Mesenchymal stem cell (in vitro differentiated cells and primary cell): ENCODE results near the gene MYOCD.

Experiments used
- DNase-seq: peaks from one replicate; pipeline ENCODE4 v3.0.0-alpha.2; 2013
- H2AFZ ChIP-seq: one replicate; pipeline ENCODE4 v1.6.1; 2013; ENCODE audit warnings: low read depth, mild to moderate bottlenecking, control low read depth, inconsistent platforms, low read length, moderate library complexity
- H2AK5ac ChIP-seq: 2 replicates; pipeline ENCODE4 v1.6.1; 2013; ENCODE audit warnings: low read length, moderate library complexity, mild to moderate bottlenecking, inconsistent platforms; ENCODE audit not compliant: severe bottlenecking
- H2BK120ac ChIP-seq: one replicate; pipeline ENCODE4 v1.6.1; 2013; ENCODE audit warnings: low read depth, mild to moderate bottlenecking, inconsistent platforms, low read length, moderate library complexity
- H2BK12ac ChIP-seq, 2 experiments: one replicate each; pipeline ENCODE4 v1.6.1; 2013; ENCODE audit warnings: inconsistent platforms in 2 of 2, low read length in 2 of 2, mild to moderate bottlenecking in 2 of 2, moderate library complexity in 2 of 2, control low read depth in 1 of 2
- H2BK15ac ChIP-seq: one replicate; pipeline ENCODE4 v1.6.1; 2013; ENCODE audit warnings: mild to moderate bottlenecking, low read depth, inconsistent platforms; ENCODE audit not compliant: poor library complexity, severe bottlenecking
- H2BK5ac ChIP-seq: 2 replicates; pipeline ENCODE4 v1.6.1; 2013; ENCODE audit warnings: low read depth, mild to moderate bottlenecking, low read length, control low read depth, inconsistent platforms; ENCODE audit not compliant: poor library complexity, severe bottlenecking
- H3K14ac ChIP-seq, 2 experiments: one replicate each; pipeline ENCODE4 v1.6.1; 2013; ENCODE audit warnings: inconsistent platforms in 2 of 2, low read length in 2 of 2, control low read depth in 1 of 2, mild to moderate bottlenecking in 1 of 2, moderate library complexity in 1 of 2
- H3K18ac ChIP-seq, 2 experiments: one replicate each; pipeline ENCODE4 v1.6.1; 2013; ENCODE audit warnings: inconsistent platforms in 2 of 2, low read length in 2 of 2, control low read depth in 1 of 2, low read depth in 1 of 2, mild to moderate bottlenecking in 1 of 2
- H3K23ac ChIP-seq, 2 experiments: one replicate each; pipeline ENCODE4 v1.6.1; 2013; ENCODE audit warnings: inconsistent platforms in 2 of 2, low read length in 2 of 2, mild to moderate bottlenecking in 2 of 2, moderate library complexity in 2 of 2, control low read depth in 1 of 2
- H3K27ac ChIP-seq: 2 replicates; pipeline ENCODE4 v1.5.1; 2013; ENCODE audit warnings: mild to moderate bottlenecking, moderate library complexity, low read length, control low read depth, inconsistent platforms; ENCODE audit not compliant: poor library complexity, severe bottlenecking
- H3K27me3 ChIP-seq, 2 experiments: 2 replicates each; pipeline versions ENCODE4 v1.6.1 to v1.7.0; 2013; ENCODE audit warnings: low read length in 2 of 2, mild to moderate bottlenecking in 2 of 2, moderate library complexity in 2 of 2, control low read depth in 1 of 2, inconsistent platforms in 1 of 2; ENCODE audit not compliant: control insufficient read depth in 1 of 2, insufficient read depth in 1 of 2
- H3K36me3 ChIP-seq, 2 experiments: 2 replicates each; pipeline versions ENCODE4 v1.6.1 to v1.7.0; 2013; ENCODE audit warnings: low read length in 2 of 2, control low read depth in 1 of 2, inconsistent platforms in 1 of 2, low read depth in 1 of 2, mild to moderate bottlenecking in 1 of 2; ENCODE audit not compliant: insufficient read depth in 2 of 2, control insufficient read depth in 1 of 2
- H3K4ac ChIP-seq, 2 experiments: one replicate each; pipeline ENCODE4 v1.6.1; 2013; ENCODE audit warnings: inconsistent platforms in 2 of 2, low read length in 2 of 2, mild to moderate bottlenecking in 2 of 2, moderate library complexity in 2 of 2, control low read depth in 1 of 2, low read depth in 1 of 2
- H3K4me1 ChIP-seq: 2 replicates; pipeline ENCODE4 v1.6.1; 2013; ENCODE audit warnings: low read depth, low read length, control low read depth; ENCODE audit not compliant: control insufficient read depth, insufficient read depth
- H3K4me2 ChIP-seq: 2 replicates; pipeline ENCODE4 v1.6.1; 2013; ENCODE audit warnings: low read length, mild to moderate bottlenecking, inconsistent platforms; ENCODE audit not compliant: poor library complexity, severe bottlenecking
- H3K4me3 ChIP-seq, 2 experiments: 2 replicates each; pipeline versions ENCODE4 v1.5.1 to v1.7.0; 2013; ENCODE audit warnings: low read length in 2 of 2, mild to moderate bottlenecking in 2 of 2, control low read depth in 1 of 2, low read depth in 1 of 2; ENCODE audit not compliant: insufficient read depth in 1 of 2
- H3K79me1 ChIP-seq: replicated peaks from 2 replicates; pipeline ENCODE4 v1.6.1; 2013; ENCODE audit warnings: mild to moderate bottlenecking, control low read depth, low read length, inconsistent platforms; ENCODE audit not compliant: poor library complexity, severe bottlenecking
- H3K9ac ChIP-seq: 2 replicates; pipeline ENCODE4 v1.7.0; 2013; ENCODE audit warnings: mild to moderate bottlenecking, low read length, moderate library complexity
- H3K9me3 ChIP-seq: 2 replicates; pipeline ENCODE4 v1.7.0; 2013; ENCODE audit warnings: mild to moderate bottlenecking, low read length; ENCODE audit not compliant: control insufficient read depth
- H4K8ac ChIP-seq: one replicate; pipeline ENCODE4 v1.6.1; 2013; ENCODE audit warnings: inconsistent platforms, mild to moderate bottlenecking, low read length, moderate library complexity
- H4K91ac ChIP-seq: one replicate; pipeline ENCODE4 v1.6.1; 2013; ENCODE audit warnings: mild to moderate bottlenecking, low read length, inconsistent platforms
- WGBS: methylation state at CpG from one replicate; pipeline ENCODE4 v1.1.7; 2013; ENCODE audit warnings: mixed read lengths; 5-methylcytosine and 5-hydroxymethylcytosine counted together

Gene MYOCD

DNA sequence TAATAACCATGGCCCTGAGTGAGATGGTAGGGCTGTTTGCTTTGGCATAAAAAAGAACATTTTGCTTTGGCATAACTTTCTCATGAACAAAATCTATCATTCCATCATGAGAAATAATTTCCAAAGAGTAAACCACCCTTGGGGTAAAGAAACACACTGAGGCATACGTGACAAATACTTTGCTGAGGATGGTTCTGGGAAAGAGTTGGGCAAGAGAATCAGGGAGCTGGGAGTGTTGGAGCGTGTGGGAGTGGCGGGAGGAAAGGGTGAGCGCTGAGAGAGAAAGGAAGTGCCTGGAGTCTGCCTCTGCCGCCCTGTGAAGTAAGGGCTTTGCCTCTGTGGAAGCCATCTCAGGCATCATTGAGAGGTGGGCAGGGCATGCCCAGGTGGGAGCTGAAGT lies 63.4 kb downstream of the MYOCD start:
- Histone ChIP-seq H2BK15ac (no peak overlapping the region), H3K23ac (no peak overlapping the region), H3K4me2 (no peak overlapping the region), H3K4me1 (peaks cover 6% of the 10 kb centered on the region), H3K9ac (no peak overlapping the region), H3K14ac (no peak overlapping the region), H2BK5ac (no peak overlapping the region), H2BK120ac (no peak overlapping the region), H3K36me3 (no peaks in the 10 kb centered on the region), H4K8ac (no peak overlapping the region), H3K9me3 (no peaks in the 10 kb centered on the region), H3K79me1 (no peaks in the 10 kb centered on the region), H3K27ac (no peak overlapping the region), H2AK5ac (no peak overlapping the region), H2AFZ (no peak overlapping the region), H3K4me3 (no peak overlapping the region), H2BK12ac (no peak overlapping the region), H3K18ac (no peak overlapping the region), H3K4ac (no peak overlapping the region), H4K91ac (no peak overlapping the region), H3K27me3 (no peaks in the 10 kb centered on the region)
- WGBS = 92% methylated on average over 5 of the region's 5 CpGs
- DNase-seq = no peak

DNA sequence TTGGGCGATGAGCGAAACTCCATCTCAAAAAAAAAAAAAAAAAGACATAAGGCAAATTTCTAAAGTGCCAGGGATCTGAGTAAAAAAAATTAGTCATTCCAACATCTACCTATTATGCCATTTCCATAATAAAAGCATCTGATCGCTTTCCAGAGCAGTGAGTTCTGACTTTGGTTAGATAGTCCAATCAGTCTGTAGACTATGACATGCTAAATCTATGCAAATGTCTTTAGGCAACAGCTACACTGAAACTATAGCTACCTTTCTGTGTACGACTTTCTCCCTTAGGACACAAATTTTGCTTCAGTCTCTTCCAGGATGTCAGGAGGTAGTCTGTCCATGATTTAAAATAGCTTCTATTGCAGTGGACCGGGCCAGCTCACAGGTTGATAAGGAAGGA lies 64.7 kb downstream of the MYOCD start:
- no peak overlapping the region for H3K27ac ChIP-seq
- H3K4ac ChIP-seq = no peak overlapping the region
- H3K4me1 ChIP-seq = peaks cover 6% of the 10 kb centered on the region
- no peak overlapping the region for H2BK15ac ChIP-seq
- H2AK5ac ChIP-seq = no peak overlapping the region
- WGBS = 76% methylated on average over 4 of the region's 5 CpGs
- no peak overlapping the region for H2BK120ac ChIP-seq
- no peaks in the 10 kb centered on the region for H3K36me3 ChIP-seq
- H3K9ac ChIP-seq = no peak overlapping the region
- H3K27me3 ChIP-seq = peaks cover 0 to 7% of the 10 kb centered on the region in 2 experiments
- H3K18ac ChIP-seq = no peak overlapping the region
- DNase-seq = no peak
- H3K23ac ChIP-seq = no peak overlapping the region
- H3K4me3 ChIP-seq = no peak overlapping the region
- H2BK5ac ChIP-seq = no peak overlapping the region
- H2BK12ac ChIP-seq = no peak overlapping the region
- no peak overlapping the region for H2AFZ ChIP-seq
- no peaks in the 10 kb centered on the region for H3K9me3 ChIP-seq
- no peak overlapping the region for H3K14ac ChIP-seq
- H4K8ac ChIP-seq = no peak overlapping the region
- H3K79me1 ChIP-seq = no peaks in the 10 kb centered on the region
- H3K4me2 ChIP-seq = no peak overlapping the region
- H4K91ac ChIP-seq = no peak overlapping the region

DNA sequence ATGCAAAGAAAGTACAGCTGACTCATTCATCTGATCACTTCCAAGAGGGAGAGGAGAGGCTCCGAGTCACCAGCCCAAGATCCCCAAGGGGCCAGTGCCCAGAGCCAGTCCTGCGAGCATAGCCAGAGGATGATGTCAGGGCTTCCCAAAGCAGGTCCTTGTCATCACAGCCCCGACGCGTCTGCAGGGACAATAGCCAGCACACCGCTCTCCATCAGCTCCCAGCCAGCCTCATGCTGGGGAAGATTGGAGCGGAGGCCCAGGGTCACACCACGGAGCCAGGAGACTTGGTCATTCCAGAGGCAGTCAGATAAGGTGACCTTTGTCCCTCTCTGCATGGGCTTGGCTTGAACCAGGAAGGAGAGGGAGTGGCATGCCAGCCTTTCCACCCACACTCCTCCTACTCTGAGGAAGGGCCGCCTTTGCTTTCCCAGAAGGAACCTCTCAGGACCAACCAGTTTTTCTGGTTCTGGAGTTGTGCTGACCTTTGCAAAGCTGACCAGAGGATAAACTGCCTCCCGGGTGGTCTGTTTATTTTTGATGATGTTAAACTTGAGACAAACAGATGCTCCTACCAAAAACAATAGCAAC lies 65.3 kb downstream of the MYOCD start:
- Histone ChIP-seq H3K9ac (no peak overlapping the region), H2BK5ac (no peak overlapping the region), H2BK120ac (no peak overlapping the region), H3K4me3 (no peak overlapping the region), H3K4me2 (no peak overlapping the region), H3K14ac (peak overlapping the region in 1 of 2 experiments; percentile 26), H2BK12ac (peak overlapping the region in 1 of 2 experiments; percentile 59), H3K18ac (peak overlapping the region in 1 of 2 experiments; percentile 46), H3K4ac (no peak overlapping the region), H3K36me3 (no peaks in the 10 kb centered on the region), H3K4me1 (peaks cover 6% of the 10 kb centered on the region), H3K79me1 (no peaks in the 10 kb centered on the region), H2AFZ (no peak overlapping the region), H3K9me3 (no peaks in the 10 kb centered on the region), H3K27me3 (peaks cover 0 to 8% of the 10 kb centered on the region in 2 experiments), H2AK5ac (no peak overlapping the region), H3K23ac (no peak overlapping the region), H4K8ac (no peak overlapping the region), H2BK15ac (no peak overlapping the region), H3K27ac (no peak overlapping the region), H4K91ac (no peak overlapping the region)
- WGBS = 1% methylated on average over 9 of the region's 10 CpGs
- peak; percentile 80 for DNase-seq

DNA sequence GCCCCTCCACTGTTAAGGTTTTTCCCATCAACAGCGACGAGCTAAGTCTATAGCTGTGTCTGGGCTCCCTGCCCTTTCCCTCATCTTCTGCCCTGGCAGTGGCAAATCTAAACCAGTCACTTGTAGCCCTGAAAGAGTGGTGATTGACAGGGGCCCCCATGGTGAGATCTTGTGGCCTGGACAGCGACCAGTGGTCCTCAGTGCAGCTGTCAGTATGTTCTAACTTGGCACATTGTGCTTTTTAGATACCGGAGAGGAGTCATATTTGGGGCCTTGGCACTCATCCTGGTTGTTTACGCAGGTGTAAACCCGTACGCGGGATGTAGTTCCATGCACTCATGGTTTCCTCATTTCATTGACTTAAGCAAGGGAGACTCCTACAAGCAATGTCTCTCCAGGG lies 66.1 kb downstream of the MYOCD start:
- no peak for DNase-seq
- Histone ChIP-seq H2AFZ (no peak overlapping the region), H4K8ac (no peak overlapping the region), H2BK5ac (no peak overlapping the region), H3K9ac (no peak overlapping the region), H2AK5ac (no peak overlapping the region), H3K4ac (no peak overlapping the region), H3K14ac (no peak overlapping the region), H3K18ac (no peak overlapping the region), H3K27ac (no peak overlapping the region), H4K91ac (no peak overlapping the region), H3K4me1 (peaks cover 6% of the 10 kb centered on the region), H3K4me2 (no peak overlapping the region), H2BK15ac (no peak overlapping the region), H3K9me3 (no peaks in the 10 kb centered on the region), H3K36me3 (no peaks in the 10 kb centered on the region), H3K79me1 (no peaks in the 10 kb centered on the region), H3K4me3 (no peak overlapping the region), H2BK120ac (no peak overlapping the region), H3K27me3 (peaks cover 0 to 8% of the 10 kb centered on the region in 2 experiments), H3K23ac (no peak overlapping the region), H2BK12ac (no peak overlapping the region)
- 89% methylated on average over 8 of the region's 8 CpGs for WGBS
